HG02885 (cell line): ENCODE measurements around the gene FLT1.

ENCODE experiments used
- ATAC-seq: cut with Tn5 transposase; IDR thresholded peaks from one replicate; pipeline ENCODE4 v1.9.1; 2021; ENCODE audit warnings: mild to moderate bottlenecking; ENCODE audit not compliant: unreplicated experiment, poor library complexity

The FLT1 gene

DNA sequence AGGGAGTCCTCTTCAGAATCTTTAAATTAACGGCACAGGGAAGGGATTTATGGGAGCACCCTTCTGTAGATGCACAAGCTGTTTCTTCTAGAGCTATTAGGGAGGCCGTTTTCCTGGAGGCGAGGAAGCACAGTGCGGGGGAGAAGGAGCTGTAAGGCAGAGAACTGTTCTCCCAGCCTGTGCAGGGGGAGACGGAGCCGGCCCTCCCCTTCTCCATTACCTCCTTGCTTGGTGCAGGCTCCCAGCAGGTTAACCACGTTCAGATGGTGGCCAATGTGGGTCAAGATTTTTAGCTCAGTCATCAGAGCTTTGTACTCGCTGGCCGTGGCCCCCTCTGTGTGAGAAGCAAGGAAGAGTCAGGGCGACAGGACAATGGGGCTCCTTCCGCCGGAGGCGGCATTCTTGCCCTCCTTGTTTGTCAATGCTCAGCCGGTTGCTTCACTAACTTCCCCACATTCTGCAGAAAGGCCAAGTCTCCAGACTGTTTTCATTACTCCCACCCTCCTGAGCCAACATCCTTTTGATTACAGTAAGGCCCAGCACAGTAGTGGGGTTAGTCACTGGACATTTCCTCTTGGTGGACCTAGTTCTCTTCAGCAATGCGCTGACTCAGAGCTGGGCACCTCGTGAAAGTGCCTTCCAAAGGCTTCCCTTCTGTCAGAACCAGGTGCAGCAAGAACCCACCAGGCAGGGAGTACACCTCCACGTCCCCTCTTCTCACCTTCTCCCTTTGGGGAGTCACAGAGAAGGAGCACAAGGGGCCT lies 165.4 kb downstream of the FLT1 start:
- no peak for ATAC-seq

DNA sequence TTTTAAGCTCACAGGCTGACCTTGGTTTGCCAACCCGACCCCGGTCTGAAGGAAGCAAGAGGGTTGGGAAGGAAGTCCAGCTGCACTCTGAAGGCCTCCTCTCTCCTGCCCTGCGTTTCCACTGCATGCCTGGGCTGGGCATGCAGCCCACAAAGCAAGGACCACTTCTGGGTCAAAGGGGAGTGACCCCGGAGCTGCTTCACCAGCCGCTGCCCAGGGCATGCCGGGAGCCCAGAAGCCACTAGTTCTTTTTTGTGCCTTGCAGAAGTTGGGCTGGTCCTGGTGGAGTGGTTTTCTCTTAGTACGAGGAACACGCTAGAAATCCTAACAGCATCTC lies 166.7 kb downstream of the FLT1 start:
- ATAC-seq = no peak

DNA sequence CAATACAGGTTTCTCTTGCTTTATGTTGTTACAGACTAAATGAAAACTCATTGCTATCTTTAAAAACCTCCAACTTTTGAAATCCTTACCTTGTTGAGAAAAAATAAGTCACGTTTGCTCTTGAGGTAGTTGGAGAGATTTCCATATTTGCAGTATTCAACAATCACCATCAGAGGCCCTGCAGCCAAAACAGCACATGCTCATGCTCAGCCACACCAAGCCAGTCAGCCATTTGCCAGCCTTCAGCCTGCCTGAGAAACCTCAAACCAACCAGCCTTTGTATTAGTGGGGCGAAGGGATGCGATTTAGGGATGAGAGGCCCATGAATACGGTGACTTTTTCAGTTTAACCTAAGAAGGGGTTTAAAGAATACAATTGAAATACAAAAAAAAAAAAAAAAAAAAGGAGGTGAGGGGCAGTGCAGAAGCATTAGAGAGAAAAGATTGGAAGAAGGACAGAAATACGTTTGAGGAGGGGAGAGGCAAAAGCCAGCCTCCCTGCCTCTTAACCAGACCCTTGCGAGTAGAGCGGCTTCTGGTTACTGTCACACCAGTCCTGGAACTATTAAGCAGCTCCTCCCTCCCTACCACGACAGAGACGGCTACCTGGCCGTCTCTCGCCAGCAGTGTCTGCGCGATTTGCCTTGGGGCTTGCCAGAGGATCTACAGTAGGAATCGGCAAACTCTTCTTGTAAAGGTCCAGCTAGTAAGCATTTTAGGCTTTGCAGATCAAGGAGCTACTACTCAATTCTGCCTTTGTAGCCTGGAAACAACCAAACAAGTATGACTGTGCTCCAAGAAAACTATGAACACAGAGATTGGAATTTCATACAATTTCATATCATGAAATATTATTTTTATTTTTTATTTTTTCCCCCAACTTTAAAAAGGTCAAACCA lies 167.3 kb downstream of the FLT1 start:
- no peak for ATAC-seq

DNA sequence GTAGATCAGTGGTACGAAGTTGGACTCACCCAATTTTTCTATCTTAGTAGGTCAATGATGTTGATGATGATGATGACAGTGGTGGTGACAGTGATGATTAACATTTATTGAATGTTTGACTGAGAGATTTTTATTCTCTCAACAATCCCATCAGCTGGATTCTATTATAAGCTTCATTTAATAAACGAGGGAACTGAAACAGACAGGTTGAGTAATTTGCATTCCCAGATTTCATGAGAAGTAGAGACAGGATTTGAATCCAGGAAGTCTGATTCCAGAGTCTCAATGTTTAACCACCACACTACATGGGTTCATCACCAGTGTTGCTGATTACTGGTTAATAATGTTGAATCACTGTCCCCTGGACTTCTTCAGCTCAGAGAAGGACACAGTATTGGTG lies 168.9 kb downstream of the FLT1 start:
- no peak for ATAC-seq

DNA sequence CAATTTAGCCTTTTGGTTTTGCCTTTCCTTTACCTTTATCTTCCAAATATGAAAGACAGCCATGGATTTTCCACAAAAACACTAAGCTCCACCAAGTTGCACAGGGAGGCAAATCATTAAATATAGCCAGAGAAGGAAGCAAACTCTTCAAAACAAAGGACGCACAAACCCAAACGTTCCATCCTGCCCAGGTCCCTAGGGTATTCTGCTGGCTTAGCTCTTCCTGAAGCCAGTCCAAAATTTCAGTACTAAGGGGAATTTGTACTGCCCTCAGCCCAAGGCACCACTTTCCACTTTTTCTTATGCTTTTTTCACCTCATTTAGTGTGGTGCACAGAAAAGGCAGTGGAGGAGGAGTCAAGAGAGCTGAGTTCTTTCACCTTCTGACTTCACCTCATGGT lies 169.9 kb downstream of the FLT1 start:
- ATAC-seq = no peak

DNA sequence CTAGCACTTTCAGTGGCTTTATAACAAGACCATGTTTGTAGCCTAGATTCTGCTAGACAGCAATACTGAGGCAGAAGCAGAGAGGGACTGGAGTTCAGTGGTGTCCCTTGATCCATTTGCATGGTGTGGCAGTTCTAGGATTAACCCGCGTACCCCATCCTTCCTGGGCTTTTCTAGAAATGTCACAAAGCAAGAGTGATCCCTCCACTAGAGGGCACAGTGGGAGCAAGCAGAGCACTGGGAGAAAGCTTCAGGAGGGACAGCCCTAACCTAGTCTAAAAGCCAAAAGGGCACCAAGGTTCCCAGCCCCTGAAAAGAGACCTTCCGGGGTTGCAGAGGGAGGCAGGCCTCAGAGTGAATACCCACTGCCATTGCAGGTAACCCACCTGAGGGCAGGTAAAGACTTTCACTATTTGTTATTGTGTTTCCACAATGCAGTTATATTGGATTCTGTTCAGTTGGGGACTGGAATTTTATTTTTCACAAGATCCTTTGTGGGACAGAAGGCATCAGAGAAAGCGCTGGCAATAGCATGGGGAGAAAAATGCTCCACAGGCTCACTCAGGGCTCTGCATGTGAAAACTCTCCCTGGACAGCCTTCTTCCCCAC lies 170.6 kb downstream of the FLT1 start:
- peak; percentile 83 for ATAC-seq

DNA sequence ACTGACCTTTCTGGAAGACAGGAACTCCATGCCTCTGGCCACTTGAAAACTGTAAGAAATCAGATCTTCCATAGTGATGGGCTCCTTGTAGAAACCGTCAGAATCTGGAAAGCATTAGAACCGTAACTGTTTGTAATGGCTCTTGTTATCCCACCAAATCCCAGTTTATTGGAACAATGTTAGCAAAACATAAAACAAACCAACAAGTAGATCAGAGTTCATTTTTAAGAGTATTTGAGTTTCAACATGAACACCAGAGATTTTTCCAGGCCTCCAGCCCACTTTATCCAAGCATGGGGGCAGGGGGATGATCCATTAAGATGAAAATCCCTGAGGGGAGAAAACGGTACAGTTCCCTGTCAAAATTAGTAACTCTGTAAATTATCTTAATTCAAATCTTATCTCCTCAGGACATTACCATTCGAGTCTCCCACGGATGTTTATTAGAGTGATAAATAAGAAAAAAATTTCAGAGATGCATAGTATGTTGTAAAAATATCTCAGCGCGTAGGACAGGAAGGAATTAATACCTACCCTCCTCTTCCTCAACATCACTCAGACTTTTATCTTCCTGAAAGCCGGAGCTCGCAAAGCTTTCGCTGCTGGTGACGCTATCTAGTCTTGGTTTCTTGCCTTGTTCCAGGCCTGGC lies 172.5 kb downstream of the FLT1 start:
- no peak for ATAC-seq

DNA sequence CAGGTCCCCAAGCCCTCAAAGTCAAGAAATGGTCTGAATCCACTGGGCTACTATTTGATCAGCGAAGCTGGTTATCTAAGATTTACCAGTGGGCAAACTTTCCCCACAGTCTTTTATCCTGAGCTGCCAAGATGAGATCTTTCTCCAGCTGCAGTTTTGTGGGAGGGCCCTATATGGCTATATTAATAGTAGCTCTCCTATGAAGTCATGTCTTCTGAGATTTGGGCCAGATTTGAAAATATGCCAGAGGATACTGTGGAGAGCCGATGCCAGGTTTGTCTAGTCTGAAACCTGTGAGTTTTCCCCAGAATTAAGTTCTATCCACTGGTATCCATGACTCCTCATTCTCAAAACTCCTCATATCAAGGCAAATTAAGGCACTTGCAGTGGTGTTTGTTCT lies 173.2 kb downstream of the FLT1 start:
- ATAC-seq = no peak

DNA sequence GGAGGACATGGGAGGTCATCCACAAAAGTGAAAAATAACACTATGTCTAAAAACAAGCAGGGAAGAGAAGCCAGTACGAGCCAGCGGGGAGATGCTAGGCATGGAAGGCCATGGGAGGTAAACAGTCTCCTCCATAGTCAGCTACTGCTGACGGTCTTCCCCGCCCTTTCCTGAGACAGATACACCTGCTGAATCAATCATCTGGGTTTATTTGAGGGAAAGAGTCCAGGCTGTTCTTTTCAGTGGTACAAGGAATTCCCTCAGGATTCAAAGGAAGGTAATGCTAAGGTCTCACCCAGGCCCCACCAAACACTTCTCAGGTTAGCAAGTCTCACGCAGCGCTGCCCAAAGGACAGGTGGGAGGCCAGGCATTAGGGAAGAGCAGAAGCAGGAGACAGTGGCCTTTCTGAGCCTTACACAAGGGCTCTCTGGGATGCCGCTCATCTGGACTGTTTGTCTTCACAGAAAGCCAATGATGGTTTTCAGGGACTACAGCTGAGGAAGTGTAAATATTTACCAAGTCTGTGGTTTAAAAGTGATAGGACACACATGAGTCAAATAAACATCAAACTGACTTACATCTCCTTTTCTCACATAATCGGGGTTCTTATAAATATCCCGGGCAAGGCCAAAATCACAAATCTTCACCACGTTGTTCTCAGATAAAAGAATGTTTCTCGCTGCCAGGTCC lies 173.9 kb downstream of the FLT1 start:
- ATAC-seq = no peak

DNA sequence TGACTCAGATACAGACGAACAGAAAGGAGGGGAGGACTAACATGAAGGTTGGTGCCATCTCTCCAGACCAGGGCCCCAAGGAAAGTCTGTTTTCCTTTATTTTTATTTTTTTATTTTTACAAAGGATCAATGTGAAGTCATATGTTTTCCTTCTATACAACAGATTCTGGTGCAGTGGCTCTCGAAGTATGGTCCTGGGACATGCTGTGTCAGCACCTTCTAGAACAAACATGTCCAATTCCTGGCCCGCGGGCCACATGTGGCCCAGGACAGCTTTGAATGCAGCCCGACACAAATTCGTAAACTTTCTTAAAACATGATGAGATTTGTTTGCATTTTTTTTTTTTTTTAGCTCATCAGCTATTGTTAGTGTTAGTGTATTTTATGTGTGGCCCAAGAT lies 174.7 kb downstream of the FLT1 start:
- ATAC-seq = no peak

DNA sequence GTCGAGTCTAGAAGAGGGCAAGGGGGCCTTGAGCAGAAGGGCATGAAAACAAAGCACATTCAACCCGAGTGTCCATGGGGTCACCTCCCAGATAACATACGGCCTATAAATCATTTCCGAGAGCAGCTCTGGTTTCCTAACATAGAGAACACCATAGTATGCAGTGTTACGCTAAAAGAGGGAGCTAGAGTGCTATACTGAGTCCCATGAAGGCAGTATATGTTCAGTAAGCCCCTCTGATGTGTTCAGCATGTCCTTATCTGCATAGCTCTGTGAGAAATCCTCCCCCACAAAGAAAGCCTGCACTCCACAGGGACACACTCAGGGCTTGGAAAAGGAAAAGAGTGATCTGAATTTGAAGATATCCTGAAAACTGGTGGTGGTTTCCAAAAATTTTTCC lies 175.4 kb downstream of the FLT1 start:
- ATAC-seq = no peak

DNA sequence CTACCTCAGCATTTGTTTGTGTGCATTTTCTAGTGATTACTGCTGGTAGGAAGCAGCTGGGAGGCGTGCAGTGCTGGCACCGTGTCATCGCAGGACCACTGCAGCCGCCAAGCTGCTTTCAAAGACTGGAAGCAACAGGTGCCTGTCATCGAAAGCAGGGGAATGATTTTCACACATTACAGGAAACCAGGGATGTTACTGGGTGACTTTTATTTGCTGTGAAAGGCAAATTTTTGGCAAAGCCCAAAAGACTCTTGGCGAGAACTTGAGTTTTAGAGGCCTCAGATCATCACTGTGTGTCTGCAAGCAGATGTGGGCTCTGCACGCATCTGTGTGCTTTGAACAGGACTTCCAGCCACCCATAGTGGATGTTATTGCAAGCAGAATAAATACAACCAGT lies 176.4 kb downstream of the FLT1 start:
- ATAC-seq = no peak

DNA sequence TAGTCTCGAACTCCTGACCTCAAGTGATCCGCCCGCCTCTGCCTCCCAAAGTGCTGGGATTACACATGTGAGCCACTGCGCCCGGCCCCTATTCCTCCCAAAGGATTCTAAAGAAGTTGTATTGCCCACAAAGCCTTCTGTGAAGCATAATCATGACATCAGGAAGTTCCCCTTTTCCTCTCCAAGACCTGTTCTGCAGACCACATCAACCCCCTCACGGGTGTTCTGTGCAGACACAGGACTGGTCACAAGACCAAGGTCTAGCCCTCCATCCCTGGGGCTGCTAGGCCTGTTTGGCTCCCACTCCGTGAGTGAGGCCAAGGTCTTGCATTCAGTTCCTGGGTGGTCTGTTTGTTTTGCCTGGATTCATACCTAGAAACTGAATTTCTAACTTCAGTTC lies 178.1 kb downstream of the FLT1 start:
- no peak for ATAC-seq

DNA sequence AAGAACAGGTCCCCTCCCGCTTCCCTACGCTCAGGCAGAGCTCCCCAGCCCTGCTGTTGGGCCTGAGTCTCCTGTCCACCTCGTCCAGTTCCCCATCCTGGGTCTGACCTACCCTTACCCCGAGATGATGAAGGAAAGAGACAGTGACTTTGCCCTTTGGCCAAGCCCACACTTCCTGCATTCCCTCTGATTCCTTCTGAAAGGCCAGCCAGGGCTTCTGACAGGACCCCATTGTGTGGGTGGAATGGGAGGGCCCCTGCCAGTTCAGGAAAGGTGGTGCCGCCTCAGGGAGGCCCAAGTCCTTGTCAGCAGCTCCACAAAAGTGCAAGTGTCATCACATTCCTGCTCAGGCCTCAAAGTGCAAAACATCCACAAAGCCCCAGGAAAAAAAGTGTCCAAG lies 178.8 kb downstream of the FLT1 start:
- no peak for ATAC-seq

DNA sequence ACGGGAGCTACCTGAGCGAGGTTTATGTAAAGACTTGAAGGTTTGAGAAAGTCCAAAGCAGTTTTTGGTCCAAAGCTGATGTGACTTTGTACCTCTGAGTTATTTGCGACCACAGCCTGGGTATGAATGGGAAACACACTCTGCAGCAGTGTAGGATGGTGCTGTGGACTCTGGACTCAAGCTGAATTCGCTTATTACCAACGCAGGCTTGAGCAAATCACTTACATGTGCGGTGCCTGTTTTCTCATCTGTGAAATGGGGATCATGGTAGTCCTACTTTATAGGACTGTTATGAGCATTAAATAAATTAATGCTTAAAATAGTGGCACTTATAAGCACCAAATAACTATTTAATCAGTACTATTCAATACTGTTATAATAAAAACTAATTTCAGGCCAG lies 180.0 kb downstream of the FLT1 start:
- ATAC-seq = no peak

DNA sequence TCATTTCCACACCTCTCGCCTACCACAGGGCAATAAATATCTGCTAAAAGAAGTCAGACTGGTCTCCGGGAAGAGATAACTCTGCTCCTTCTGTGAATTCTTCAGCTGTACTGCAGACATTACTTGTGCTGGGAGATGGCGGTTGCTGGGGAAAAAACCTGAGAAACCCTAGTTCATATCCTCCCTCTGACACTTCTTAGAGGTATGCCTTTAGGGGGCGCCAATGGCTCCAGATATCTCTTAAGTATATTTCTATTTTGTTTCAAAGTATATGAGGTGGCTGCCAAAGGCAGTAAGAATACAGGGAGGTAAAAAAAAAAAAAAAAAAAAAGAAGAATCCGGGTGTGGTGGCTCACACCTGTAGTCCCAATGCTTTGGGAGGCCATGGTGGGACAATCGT lies 181.3 kb downstream of the FLT1 start:
- no peak for ATAC-seq

DNA sequence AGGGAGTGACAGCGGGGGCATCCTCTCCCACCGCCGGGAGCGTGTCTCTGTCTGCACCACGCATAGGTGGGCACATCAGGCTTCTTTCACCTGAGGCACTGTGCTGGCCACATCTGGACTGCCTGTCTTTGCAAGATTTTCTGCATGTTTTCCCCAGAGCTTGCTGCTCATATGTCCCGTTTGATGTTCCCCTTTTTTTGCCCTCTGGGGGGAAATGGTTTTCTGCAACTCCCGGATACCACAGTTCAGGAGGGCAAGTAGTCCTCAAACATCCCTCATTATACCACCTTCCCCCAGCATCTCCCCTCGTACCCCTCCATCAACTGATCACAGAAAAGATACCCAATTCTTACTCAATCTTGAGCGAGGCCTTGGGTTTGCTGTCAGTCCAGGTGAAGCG lies 188.6 kb downstream of the FLT1 start:
- no peak for ATAC-seq

DNA sequence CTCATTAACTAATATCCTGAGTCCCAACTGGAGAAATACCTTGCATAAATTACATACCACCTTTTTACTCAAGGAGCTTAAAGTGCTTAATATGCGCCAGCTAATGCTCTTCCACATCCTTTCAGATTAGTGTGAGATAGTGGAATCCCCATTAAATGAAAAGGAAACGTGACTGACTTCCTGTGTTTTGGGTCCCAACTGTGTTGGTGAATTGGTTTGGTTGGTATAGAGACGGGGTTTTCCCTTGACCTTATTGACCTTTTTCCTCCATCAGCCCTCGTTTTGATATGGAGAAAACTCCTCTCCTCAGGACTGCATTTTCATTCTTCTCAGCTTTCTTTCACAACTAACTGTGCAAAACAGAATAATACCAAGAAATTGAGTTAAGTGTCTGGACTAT lies 193.1 kb downstream of the FLT1 start:
- ATAC-seq = no peak

DNA sequence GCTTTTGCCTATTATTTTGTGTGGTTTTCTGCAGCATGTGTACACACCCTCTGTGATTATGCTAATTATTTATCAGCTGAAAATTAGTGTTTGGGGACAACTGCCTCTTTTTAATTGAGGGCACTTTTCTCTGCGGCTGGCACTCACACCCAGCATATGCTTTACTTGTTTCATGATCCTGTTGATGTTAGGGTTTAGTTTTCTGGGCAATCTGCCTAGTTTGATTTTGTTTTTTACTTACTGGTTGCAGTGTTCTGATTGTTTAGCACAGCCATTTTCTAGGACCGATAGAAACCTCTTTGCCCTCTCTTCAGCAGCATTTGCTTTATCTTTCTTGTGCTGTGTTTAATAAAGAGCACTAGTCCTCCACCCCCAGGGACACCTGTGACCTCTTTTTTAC lies 195.0 kb downstream of the FLT1 start:
- ATAC-seq = no peak

DNA sequence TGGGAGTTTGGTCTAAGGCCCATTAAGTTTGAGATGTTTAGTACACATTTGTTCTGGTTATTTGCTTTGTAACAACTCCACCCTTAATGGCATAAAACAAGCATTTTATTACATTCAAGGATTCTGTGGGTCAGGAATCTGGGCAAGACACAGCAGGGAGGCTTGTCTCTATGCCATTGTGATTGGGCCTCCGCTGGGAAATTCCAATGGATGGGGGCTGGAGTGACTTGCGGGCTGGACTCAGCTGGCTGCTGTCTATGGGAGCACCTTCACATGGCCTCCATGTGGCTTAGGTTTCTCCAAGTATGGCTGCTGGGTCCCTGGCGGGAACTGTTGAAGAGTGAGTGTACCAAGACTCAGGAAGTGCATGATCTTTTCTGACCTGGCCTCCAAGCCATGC lies 197.6 kb downstream of the FLT1 start:
- no peak for ATAC-seq
